MM.1S (cell line): ENCODE measurements around the gene GRAMD1A.

Experiments used
- CTCF ChIP-seq: fragments of 300-600 bp; sonication (generic); IDR thresholded peaks from 2 replicates; pipeline ENCODE4 v1.5.1; 2016; ENCODE audit warnings: antibody characterized with exemption, low read length, mixed read lengths
- EZH2 ChIP-seq: fragments of 300-600 bp; sonication (generic); optimal IDR thresholded peaks from 2 replicates; pipeline ENCODE3; 2017; ENCODE audit warnings: low read depth, mild to moderate bottlenecking, antibody characterized with exemption, low read length, mixed read lengths
- EZH2phosphoT487 ChIP-seq: fragments of 300-600 bp; sonication (generic); IDR thresholded peaks from 2 replicates; pipeline ENCODE4 v1.6.1; 2018; ENCODE audit warnings: antibody characterized with exemption, low read length

GRCh38 chr19:34960103-34960805 is 39.9 kb upstream of the GRAMD1A start:
- TF ChIP-seq CTCF (no peak), EZH2 (no peak), EZH2phosphoT487 (no peak)
